OCI-LY7 (cell line): ENCODE measurements around the gene MPPED2. TPM values are rescaled to one million over a fixed set of nuclear protein-coding genes. Genes with fewer than 3 reads are reported as not detected.

ENCODE experiments used
- BruUV-seq: library from RNA; stranded (reverse); fragments of 400-500 nt; replicated peaks from 2 replicates; lab custom pipeline; 2021; lab: Mats Ljungman, UMichigan
- CTCF ChIA-PET: fragments of 300-600 bp; sonication (Branson Sonifier 250); formaldehyde crosslinking; loops from one replicate; lab custom pipeline; 2022; ENCODE audit warnings: antibody characterized with exemption; ENCODE audit not compliant: unreplicated experiment; lab: Charles Lee
- POLR2A ChIA-PET: fragments of 300-600 bp; sonication (Branson Sonifier 250); formaldehyde crosslinking; loops from one replicate; lab custom pipeline; 2022; ENCODE audit warnings: antibody characterized with exemption; lab: Charles Lee
- DNase-seq: peaks from one replicate; pipeline ENCODE4 v3.0.0-alpha.2; 2015; ENCODE audit warnings: low spot score
- H2AFZ ChIP-seq: fragments of 200-600 bp; sonication (generic), shearing (Covaris generic); 2 replicates; pipeline ENCODE4 v1.6.1; 2014; ENCODE audit warnings: mild to moderate bottlenecking, antibody characterized with exemption, low read length, moderate library complexity
- H3K27ac ChIP-seq: fragments of 200-600 bp; sonication (generic); 2 replicates; pipeline ENCODE4 v1.5.1; 2014; ENCODE audit warnings: mixed run types, low read depth, mild to moderate bottlenecking, moderate library complexity, low read length, inconsistent platforms; ENCODE audit not compliant: poor library complexity, severe bottlenecking
- H3K36me3 ChIP-seq: fragments of 200-600 bp; sonication (generic); 2 replicates; pipeline ENCODE4 v1.6.1; 2014; ENCODE audit warnings: mild to moderate bottlenecking, antibody characterized with exemption, low read length, moderate library complexity, mixed read lengths; ENCODE audit not compliant: insufficient read depth
- H3K4me1 ChIP-seq: fragments of 200-600 bp; sonication (generic); 2 replicates; pipeline ENCODE4 v1.5.1; 2014; ENCODE audit warnings: mild to moderate bottlenecking, low read length; ENCODE audit not compliant: insufficient read depth, poor library complexity, severe bottlenecking
- H3K4me2 ChIP-seq: fragments of 200-600 bp; sonication (generic); 2 replicates; pipeline ENCODE4 v1.6.1; 2014; ENCODE audit warnings: mild to moderate bottlenecking, low read length
- H3K4me3 ChIP-seq: fragments of 200-600 bp; sonication (generic); 2 replicates; pipeline ENCODE4 v1.5.1; 2014; ENCODE audit warnings: mild to moderate bottlenecking, low read depth, low read length; ENCODE audit not compliant: poor library complexity, severe bottlenecking
- H3K79me2 ChIP-seq: fragments of 200-600 bp; sonication (generic); 2 replicates; pipeline ENCODE4 v1.6.1; 2016; ENCODE audit warnings: low read depth, mild to moderate bottlenecking, low read length, moderate library complexity, mixed read lengths; ENCODE audit not compliant: insufficient read depth
- H3K9me2 ChIP-seq: fragments of 200-600 bp; sonication (generic); 2 replicates; pipeline ENCODE4 v1.6.1; 2016; ENCODE audit warnings: mild to moderate bottlenecking, low read length, mixed read lengths; ENCODE audit not compliant: insufficient read depth
- H3K9me3 ChIP-seq: fragments of 200-600 bp; sonication (generic); 2 replicates; pipeline ENCODE4 v1.6.1; 2014; ENCODE audit warnings: mild to moderate bottlenecking, mixed run types, low read length, mixed read lengths
- H4K20me1 ChIP-seq: fragments of 200-600 bp; sonication (generic); 2 replicates; pipeline ENCODE4 v1.6.1; 2014; ENCODE audit warnings: mild to moderate bottlenecking, antibody characterized with exemption, low read length, moderate library complexity, mixed read lengths; ENCODE audit not compliant: insufficient read depth
- CTCF ChIP-seq: fragments of 200-600 bp; sonication (generic); conservative IDR thresholded peaks from 2 replicates; pipeline ENCODE4 v1.5.1; 2014; ENCODE audit warnings: mild to moderate bottlenecking, antibody characterized with exemption, low read length, moderate library complexity, mixed read lengths
- EZH2phosphoT487 ChIP-seq: fragments of 200-600 bp; sonication (generic); IDR thresholded peaks from 2 replicates; pipeline ENCODE4 v1.6.1; 2018; ENCODE audit warnings: low read depth, borderline replicate concordance, mild to moderate bottlenecking, mixed run types, antibody characterized with exemption, low read length, moderate library complexity, mixed read lengths
- intact Hi-C: fragments of 100-400 bp; cut with micrococcal nuclease; formaldehyde crosslinking; loops from one replicate; pipeline ENCODE4 v1.10.0; 2022; ENCODE audit not compliant: unreplicated experiment
- total RNA-seq, 2 experiments: library from RNA; depleted of rRNA in 1 of 2; stranded (reverse); fragments of >200 nt in 1 of 2; shearing (Covaris generic) in 1 of 2; gene quantifications; 2 replicates each; pipeline ENCODE4 v1.2.3, GENCODE V29; 2014 to 2022

MPPED2 gene
- total RNA-seq, 2 experiments from 2014 or later, result not detected

GRCh38 chr11:30474151-30474954, 111.8 kb downstream of the MPPED2 start:
- Histone ChIP-seq H3K79me2 (no peaks in the 10 kb centered on the region), H3K27ac (no peak overlapping the region), H3K9me3 (no peaks in the 10 kb centered on the region), H4K20me1 (no peaks in the 10 kb centered on the region), H2AFZ (no peak overlapping the region), H3K4me1 (no peaks in the 10 kb centered on the region), H3K4me2 (no peak overlapping the region), H3K4me3 (no peak overlapping the region), H3K9me2 (no peaks in the 10 kb centered on the region), H3K36me3 (no peaks in the 10 kb centered on the region)
- CTCF ChIA-PET, result no interaction called here
- intact Hi-C loops, result no loop called here
- TF ChIP-seq EZH2phosphoT487 (no peak), CTCF (no peak)
- POLR2A ChIA-PET, result interaction anchor here (0.6 kb wide), 1 partner anchor 942 kb away, joined by 3 read pairs; no protein-coding TSS in a partner anchor
- BruUV-seq, result no TSS peak
- DNase-seq, result no peak

- CTCF ChIA-PET, result no interaction called here
- H3K4me3 ChIP-seq, result no peak overlapping the region
- no peak overlapping the region for H3K27ac ChIP-seq
- POLR2A ChIA-PET, result no interaction called here
- no peak for DNase-seq
- H3K36me3 ChIP-seq, result no peaks in the 10 kb centered on the region
- no peaks in the 10 kb centered on the region for H3K9me3 ChIP-seq
- intact Hi-C loops, result no loop called here
- BruUV-seq, result no TSS peak
- H3K9me2 ChIP-seq, result no peaks in the 10 kb centered on the region
- TF ChIP-seq CTCF, result no peak
- TF ChIP-seq EZH2phosphoT487, result no peak
- H2AFZ ChIP-seq, result no peak overlapping the region
- no peaks in the 10 kb centered on the region for H4K20me1 ChIP-seq
- H3K4me2 ChIP-seq, result no peak overlapping the region
- H3K4me1 ChIP-seq, result no peaks in the 10 kb centered on the region
- H3K79me2 ChIP-seq, result no peaks in the 10 kb centered on the region
Measured at GRCh38 chr11:30471244-30471643, 114.9 kb downstream of the MPPED2 start.

- Histone ChIP-seq H3K4me1 (no peaks in the 10 kb centered on the region), H3K36me3 (no peaks in the 10 kb centered on the region), H3K79me2 (no peaks in the 10 kb centered on the region), H2AFZ (no peak overlapping the region), H3K4me2 (no peak overlapping the region), H3K9me3 (no peaks in the 10 kb centered on the region), H3K4me3 (no peak overlapping the region), H3K9me2 (no peaks in the 10 kb centered on the region), H3K27ac (no peak overlapping the region), H4K20me1 (no peaks in the 10 kb centered on the region)
- CTCF ChIA-PET, result no interaction called here
- POLR2A ChIA-PET, result no interaction called here
- BruUV-seq, result no TSS peak
- intact Hi-C loops, result no loop called here
- no peak for DNase-seq
- TF ChIP-seq EZH2phosphoT487, result no peak
- TF ChIP-seq CTCF, result no peak
Measured at GRCh38 chr11:30468881-30469280, 117.3 kb downstream of the MPPED2 start.
